GM19328 (cell line): ENCODE results near the gene EML4.

Source experiments
- ATAC-seq: cut with Tn5 transposase; IDR thresholded peaks from one replicate; pipeline ENCODE4 v1.9.1; 2021; ENCODE audit warnings: mild to moderate bottlenecking, moderate library complexity; ENCODE audit not compliant: unreplicated experiment

Gene EML4

DNA sequence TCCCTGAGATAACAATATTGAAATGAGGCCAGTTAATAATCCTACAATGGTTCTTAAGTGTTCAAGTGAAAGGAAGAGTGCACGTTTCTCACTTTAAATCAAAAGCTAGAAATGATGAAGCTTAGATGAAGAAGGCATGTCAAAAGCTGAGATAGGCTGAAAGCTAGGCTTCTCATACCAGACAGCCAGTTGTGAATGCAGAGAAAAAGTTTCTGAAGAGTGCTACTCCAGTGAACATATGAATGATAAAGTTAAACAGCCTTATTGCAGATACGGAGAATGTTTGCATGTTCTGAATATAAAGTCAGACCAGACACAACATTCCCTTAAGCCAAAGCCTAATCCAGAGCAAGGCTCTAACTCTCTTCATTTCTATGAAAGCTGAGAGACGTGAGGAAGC is 51.4 kb downstream of the EML4 start:
- no peak for ATAC-seq

GRCh38 chr2:42223067-42223854 is 54.1 kb downstream of the EML4 start:
- ATAC-seq: no peak

GRCh38 chr2:42223855-42224268 is 54.7 kb downstream of the EML4 start:
- ATAC-seq: no peak

- ATAC-seq: no peak
Observed at GRCh38 chr2:42224422-42225067, 55.4 kb downstream of the EML4 start.

DNA sequence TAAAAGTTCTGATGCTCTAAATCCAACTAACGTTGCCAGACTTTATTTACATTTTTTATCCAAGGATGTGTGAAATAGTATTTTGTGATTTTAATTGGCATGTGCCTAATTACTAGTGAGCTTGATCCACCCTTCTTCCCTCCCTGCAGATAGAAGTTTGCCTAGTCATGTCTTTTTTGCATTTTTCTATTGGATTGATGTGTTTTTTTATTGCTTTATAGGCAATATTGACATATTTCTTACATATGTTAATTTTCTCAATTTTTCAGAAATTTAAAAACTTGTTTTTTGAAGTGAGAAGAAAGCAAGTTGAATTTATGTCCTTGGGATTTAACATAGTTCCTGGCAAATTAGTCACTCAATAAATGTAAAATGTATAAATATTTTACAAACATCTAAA is 56.4 kb downstream of the EML4 start:
- no peak for ATAC-seq

GRCh38 chr2:42227491-42227890 is 58.3 kb downstream of the EML4 start:
- no peak for ATAC-seq

GRCh38 chr2:42228101-42228500 is 58.9 kb downstream of the EML4 start:
- ATAC-seq: no peak

- ATAC-seq: no peak
Observed at GRCh38 chr2:42229949-42230348, 60.8 kb downstream of the EML4 start.

GRCh38 chr2:42230891-42231290 is 61.7 kb downstream of the EML4 start:
- no peak for ATAC-seq

DNA sequence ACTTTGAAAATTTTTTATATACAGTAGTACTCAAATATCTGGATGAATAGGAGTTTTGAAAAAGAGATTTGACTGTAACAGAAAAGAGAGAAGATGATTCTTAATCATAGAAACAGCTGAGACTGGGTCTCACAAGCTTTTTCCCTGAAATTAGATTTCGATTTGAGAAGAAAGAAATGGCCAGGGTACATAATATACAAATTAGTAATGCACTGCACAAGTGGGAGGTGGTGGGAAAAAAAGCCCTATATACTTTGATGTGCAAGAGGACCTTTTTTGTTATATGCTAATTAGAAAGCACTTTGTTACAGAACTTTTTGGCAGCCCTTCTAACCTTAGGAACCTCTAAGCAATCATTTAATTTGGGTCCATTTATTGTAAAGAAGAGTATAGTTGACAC is 62.9 kb downstream of the EML4 start:
- no peak for ATAC-seq

DNA sequence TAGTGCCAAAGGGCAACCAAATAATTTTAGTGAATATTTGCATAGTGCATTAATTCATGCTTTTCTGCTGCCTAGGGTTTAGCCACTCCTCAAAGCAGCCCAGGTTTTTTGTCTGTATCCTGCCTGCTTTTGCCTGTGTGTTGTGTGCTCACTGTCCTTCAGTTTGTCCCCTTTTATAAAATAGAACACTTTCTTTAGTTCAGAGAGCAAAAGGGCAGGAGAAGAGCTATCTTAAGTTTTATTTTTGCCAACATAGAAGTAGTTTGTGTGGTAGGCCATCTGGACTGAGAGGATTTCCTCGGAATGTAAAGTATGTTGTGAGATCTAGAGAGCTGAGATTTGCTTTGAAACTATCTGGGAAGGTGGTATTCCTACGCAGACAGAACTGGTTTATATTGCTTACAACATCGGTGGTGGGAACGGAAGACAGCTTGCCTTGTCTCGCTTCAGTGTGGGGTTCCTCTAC is 64.9 kb downstream of the EML4 start:
- ATAC-seq: no peak

GRCh38 chr2:42236911-42237310 is 67.8 kb downstream of the EML4 start:
- ATAC-seq: no peak

DNA sequence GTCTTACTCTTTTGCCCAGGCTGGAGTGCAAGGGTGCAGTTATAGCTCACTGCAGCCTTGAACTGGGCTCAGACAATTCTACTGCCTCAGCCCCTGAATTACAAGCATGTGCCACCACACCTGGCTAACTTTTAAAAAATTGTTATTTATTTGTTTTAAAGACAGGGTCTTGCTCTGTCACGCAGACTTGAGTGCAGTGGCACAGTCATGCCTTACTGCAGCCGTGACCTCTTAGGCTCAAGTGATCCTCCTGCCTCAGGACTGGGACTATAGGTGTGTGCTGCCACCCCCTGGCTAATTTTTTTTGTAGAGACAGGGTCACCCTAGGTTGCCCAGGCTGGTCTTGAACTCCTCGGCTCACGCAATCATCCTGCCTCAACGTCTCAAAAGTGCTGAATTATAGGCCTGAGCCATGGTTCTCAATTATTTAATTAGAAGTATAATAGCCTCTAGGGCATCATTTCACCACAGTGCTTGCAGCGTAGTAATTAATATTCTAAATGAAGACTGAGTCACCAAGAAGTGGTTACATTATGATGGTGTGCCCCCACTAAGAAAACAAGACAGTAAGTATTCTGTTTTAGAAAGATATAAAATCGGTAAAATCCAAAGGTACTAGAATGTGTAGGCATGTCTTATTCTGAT is 69.6 kb downstream of the EML4 start:
- peak; percentile 70 for ATAC-seq

GRCh38 chr2:42239289-42239661 is 70.1 kb downstream of the EML4 start:
- ATAC-seq: no peak

GRCh38 chr2:42239811-42240210 is 70.7 kb downstream of the EML4 start:
- ATAC-seq: no peak

DNA sequence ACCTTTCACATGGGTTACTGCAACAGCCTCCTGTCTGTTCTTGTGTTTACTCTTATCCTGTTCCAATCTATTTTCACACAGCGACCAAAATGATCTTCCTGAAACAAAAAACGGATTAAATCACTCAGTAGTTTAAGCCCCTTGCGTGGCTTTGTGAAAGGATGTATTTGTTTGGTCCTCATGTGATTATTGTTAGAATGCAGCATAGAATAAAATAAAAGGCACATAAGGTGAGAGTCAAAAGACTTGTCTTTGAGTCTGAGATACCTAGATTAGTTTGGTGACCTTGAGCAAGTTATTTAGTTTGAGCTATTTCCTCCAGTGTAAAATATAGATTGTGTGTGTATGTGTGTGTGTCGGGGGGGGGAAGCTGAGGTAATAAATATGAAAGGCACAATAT is 72.4 kb downstream of the EML4 start:
- no peak for ATAC-seq

DNA sequence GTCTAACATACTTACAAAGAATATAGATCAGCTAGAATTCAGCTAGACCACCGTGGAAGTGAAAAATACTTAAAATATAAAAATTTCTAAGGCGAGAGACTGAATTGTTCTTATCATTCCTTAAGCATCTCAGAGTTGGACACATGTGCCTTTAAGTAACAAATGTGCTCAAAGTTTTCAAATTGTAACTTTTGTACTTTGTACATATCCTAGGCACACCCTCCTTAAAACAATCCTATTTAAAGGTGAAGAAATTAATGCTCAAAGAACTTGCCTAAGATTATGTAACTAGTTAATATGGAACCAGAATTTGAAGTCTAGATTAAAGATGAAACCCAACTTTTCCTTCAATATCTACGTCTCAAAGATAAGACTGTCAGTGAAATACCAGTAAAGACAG is 74.1 kb downstream of the EML4 start:
- ATAC-seq: no peak

DNA sequence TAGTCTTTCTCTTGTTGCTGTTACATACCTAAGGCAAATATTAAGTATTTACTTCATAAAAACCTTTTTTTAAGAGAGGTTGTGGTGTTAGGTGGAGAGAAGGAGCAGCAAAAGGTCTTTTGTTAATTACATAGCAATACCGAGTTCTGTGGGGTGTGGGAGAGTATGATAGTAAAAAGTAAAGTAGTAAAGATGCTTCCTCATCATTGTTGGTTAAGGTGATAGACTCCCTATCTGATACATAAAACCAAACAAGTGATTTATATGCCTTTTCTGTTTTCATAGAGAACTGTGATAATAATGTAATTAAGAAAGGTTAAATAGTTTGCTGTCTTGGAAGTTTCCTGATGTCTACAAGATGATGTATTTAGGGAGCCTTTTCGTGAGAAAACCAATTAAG is 75.4 kb downstream of the EML4 start:
- ATAC-seq: no peak

GRCh38 chr2:42245396-42245795 is 76.2 kb downstream of the EML4 start:
- no peak for ATAC-seq

- no peak for ATAC-seq
Observed at GRCh38 chr2:42246562-42246961, 77.4 kb downstream of the EML4 start.

DNA sequence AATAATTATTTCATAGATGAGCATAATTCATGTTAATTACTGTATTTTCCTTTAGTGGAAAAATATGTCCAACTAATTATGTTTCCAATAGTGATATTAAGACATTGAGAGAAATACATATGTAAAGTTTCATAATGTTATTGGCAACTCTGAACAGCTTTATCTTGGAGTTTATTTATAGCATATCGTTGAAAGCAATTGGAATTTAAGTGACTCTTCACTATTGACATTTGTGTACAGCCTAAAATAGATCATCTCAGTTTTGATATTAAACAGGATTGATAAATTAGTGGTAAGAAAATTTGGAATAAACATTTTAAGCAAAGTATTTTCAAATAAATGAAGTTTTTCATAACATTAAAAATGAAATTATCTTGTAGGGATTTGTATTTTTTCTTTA is 79.7 kb downstream of the EML4 start:
- no peak for ATAC-seq

GRCh38 chr2:42249284-42249683 is 80.1 kb downstream of the EML4 start:
- ATAC-seq: no peak
